ENCODE data around the gene KCNMA1. TPM values are rescaled to one million over a fixed set of nuclear protein-coding genes. Genes with fewer than 3 reads are reported as not detected.

The KCNMA1 gene
- total RNA-seq, 4 donors from 2014 or later: 66.8 to 96.5 (median 78.9) TPM

- intact Hi-C loops (cut with DNase I; ENCODE audit: low total_unique reads) (no loop called here), in situ Hi-C loops (cut with MboI; ENCODE audit: low sequenced_read_pairs in 4 of 4) (no loop called here)
- Histone ChIP-seq H3K27ac (no peak overlapping the region), H3K27me3 (no peaks in the 10 kb centered on the region), H3K9me3 (no peaks in the 10 kb centered on the region), H3K36me3 (no peaks in the 10 kb centered on the region), H3K4me3 (no peak overlapping the region), H3K4me1 (peaks cover 4 to 5% of the 10 kb centered on the region in 2 donors)
- no peak for DNase-seq
- TF ChIP-seq POLR2A (IDR thresholded peaks at IDR 0.05): no peak
- TF ChIP-seq CTCF (IDR thresholded peaks at IDR 0.05 in 4 of 5, conservative IDR thresholded peaks at IDR 0.05 in 1 of 5): no peak
- peak in 1 of 2 donors; percentile 3 for ATAC-seq
Measured at GRCh38 chr10:77455561-77455960, 182.0 kb downstream of the KCNMA1 start.

DNA sequence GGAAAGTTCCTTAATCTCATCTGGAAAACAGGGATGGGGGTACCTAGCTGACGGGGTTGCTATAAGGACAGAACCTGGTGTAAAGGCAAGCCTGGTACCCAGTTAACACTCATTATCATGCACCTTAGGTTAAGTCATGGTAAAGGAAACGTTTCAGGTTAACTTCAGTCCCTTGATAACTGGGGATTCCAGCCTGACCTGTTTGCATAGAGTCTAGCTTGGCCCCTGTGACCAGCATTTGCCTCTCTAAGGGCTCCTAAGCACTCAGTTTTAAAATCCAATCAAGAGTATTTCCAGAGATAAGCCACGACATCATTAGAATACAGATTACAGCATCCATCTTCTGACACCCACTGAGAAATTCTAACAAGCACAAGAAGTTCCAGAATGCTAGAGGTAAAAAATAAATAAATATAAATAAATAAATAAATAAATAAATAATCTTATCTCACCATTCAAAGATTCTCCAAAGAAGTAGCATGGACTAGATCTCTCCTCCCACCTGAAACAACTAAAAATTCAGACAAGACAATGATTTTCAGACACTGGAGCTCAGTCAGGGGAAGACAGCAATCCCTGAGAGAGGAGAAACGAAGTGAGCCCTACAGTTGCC, 184.6 kb downstream of the KCNMA1 start:
- ATAC-seq (no peak), DNase-seq (no peak)
- H3K9me3 ChIP-seq: no peaks in the 10 kb centered on the region
- in situ Hi-C loops (cut with MboI; ENCODE audit: low sequenced_read_pairs in 4 of 4): no loop called here
- no peak overlapping the region for H3K27ac ChIP-seq
- intact Hi-C loops (cut with DNase I; ENCODE audit: low total_unique reads): no loop called here
- peaks cover 12 to 15% of the 10 kb centered on the region in 2 donors for H3K4me1 ChIP-seq
- H3K36me3 ChIP-seq: no peaks in the 10 kb centered on the region
- no peak for TF ChIP-seq CTCF (IDR thresholded peaks at IDR 0.05 in 4 of 5, conservative IDR thresholded peaks at IDR 0.05 in 1 of 5)
- no peak overlapping the region for H3K4me3 ChIP-seq
- no peaks in the 10 kb centered on the region for H3K27me3 ChIP-seq

DNA sequence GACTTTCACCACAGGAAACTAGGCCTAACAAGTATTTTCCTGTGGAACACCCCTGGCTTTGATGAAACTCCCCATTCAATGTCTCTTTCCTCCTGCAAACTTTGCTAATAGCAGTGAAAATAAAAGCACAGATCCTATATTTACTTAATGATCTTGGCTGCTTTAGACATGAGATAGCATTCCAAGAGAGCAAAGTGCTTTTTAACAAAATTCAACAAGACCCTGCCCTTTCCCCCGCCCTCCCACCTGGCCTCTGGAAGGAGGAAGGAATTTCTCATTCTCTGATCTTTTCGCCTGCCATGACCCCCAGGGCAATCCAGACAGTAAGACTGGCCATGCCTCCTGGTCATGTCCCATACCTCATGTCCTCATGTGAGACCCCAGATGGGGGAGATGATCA, 185.7 kb downstream of the KCNMA1 start:
- Histone ChIP-seq H3K4me3 (no peak overlapping the region), H3K9me3 (no peaks in the 10 kb centered on the region), H3K27ac (no peak overlapping the region), H3K4me1 (peaks cover 19 to 23% of the 10 kb centered on the region in 2 donors), H3K27me3 (no peaks in the 10 kb centered on the region), H3K36me3 (no peaks in the 10 kb centered on the region)
- DNase-seq (no peak), ATAC-seq (no peak)
- in situ Hi-C loops (cut with MboI; ENCODE audit: low sequenced_read_pairs in 4 of 4): no loop called here
- no peak for TF ChIP-seq POLR2A (IDR thresholded peaks at IDR 0.05)
- no peak for TF ChIP-seq CTCF (IDR thresholded peaks at IDR 0.05 in 4 of 5, conservative IDR thresholded peaks at IDR 0.05 in 1 of 5)
- intact Hi-C loops (cut with DNase I; ENCODE audit: low total_unique reads): no loop called here

DNA sequence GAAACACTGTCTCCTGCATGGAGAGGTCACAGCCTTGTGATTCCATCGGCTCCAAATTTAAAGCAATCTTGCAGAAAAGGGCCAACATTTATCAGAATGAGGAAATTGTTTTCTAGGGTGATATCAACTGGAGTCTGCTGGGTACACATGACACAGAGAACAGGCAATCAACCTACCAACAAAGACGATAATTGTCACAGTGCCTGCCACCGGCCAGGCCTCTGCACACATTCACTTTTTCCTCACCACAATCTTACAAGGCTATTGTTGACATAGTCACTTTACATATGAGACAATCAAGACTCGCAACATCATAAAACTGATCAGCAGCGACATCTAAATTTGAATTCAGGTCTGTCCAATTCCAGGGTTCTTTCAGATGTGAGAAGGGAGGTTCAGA, 189.4 kb downstream of the KCNMA1 start:
- TF ChIP-seq POLR2A (IDR thresholded peaks at IDR 0.05) (no peak), CTCF (IDR thresholded peaks at IDR 0.05 in 4 of 5, conservative IDR thresholded peaks at IDR 0.05 in 1 of 5) (no peak)
- H3K9me3 ChIP-seq: no peaks in the 10 kb centered on the region
- H3K36me3 ChIP-seq: no peaks in the 10 kb centered on the region
- no peak for DNase-seq
- peaks cover 40 to 53% of the 10 kb centered on the region in 2 donors for H3K4me1 ChIP-seq
- no peak overlapping the region for H3K27ac ChIP-seq
- intact Hi-C loops (cut with DNase I; ENCODE audit: low total_unique reads): no loop called here
- H3K27me3 ChIP-seq: no peaks in the 10 kb centered on the region
- in situ Hi-C loops (cut with MboI; ENCODE audit: low sequenced_read_pairs in 4 of 4): no loop called here
- no peak overlapping the region for H3K4me3 ChIP-seq
- ATAC-seq: no peak

DNA sequence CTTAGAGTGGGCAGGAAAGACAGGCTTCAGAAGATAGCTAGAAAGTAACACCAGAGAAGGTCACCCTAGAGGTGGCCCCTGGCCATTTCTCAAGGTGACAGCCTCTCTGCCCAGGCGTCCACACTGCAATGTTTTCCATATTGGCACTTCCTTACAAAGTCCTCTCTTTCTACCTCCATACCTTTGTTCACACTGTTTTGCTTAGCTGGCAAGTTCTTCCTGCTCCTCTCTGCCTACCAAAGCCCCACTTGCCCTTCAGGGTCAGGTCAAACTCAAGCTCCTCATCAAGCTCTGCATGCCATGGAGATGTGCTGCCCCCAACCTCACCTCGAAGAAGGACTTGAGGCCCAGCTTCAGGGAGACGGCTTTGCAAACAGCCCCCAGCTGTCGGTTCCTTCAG, 190.9 kb downstream of the KCNMA1 start:
- H3K27me3 ChIP-seq: no peaks in the 10 kb centered on the region
- H3K36me3 ChIP-seq: no peaks in the 10 kb centered on the region
- H3K4me3 ChIP-seq: no peak overlapping the region
- in situ Hi-C loops (cut with MboI; ENCODE audit: low sequenced_read_pairs in 4 of 4): no loop called here
- H3K9me3 ChIP-seq: no peaks in the 10 kb centered on the region
- peaks cover 40 to 53% of the 10 kb centered on the region in 2 donors for H3K4me1 ChIP-seq
- no peak overlapping the region for H3K27ac ChIP-seq
- ATAC-seq (no peak), DNase-seq (no peak)
- TF ChIP-seq POLR2A (IDR thresholded peaks at IDR 0.05) (no peak), CTCF (IDR thresholded peaks at IDR 0.05 in 4 of 5, conservative IDR thresholded peaks at IDR 0.05 in 1 of 5) (no peak)
- intact Hi-C loops (cut with DNase I; ENCODE audit: low total_unique reads): no loop called here
